ENCODE data around the gene TRIM38.
"Not testable (repeated sequence)": the region's sequence is repeated elsewhere in the genome, so short reads cannot be mapped to it uniquely, and the experiment has no call there.

Gene TRIM38

GRCh38 chr6:25992413-25993340 lies 30.1 kb downstream of the TRIM38 start:
- Histone ChIP-seq H2AFZ (ENCODE audit: low read depth, low read length) (peak overlapping the region; percentile 98), H3K79me2 (ENCODE audit: insufficient read depth, low read length) (no peaks in the 10 kb centered on the region), H3K27me3 (ENCODE audit: insufficient read depth, low read length, poor library complexity) (no peaks in the 10 kb centered on the region), H3K9me3 (ENCODE audit: insufficient read depth, low read length, severe bottlenecking) (no peaks in the 10 kb centered on the region), H3K36me3 (ENCODE audit: insufficient read depth, low read length) (peaks cover 3% of the 10 kb centered on the region; the same call in 1 of the 2 replicates), H3K4me3 (ENCODE audit: low read depth in 1 of 2, low read length in 2 of 2) (peak overlapping the region; percentile 79 to 87), H3K4me2 (ENCODE audit: insufficient read depth, low read length) (peak overlapping the region; percentile 73), H3K4me1 (ENCODE audit: insufficient read depth, low read length) (peaks cover 30% of the 10 kb centered on the region), H3K9ac (ENCODE audit: low read depth, low read length) (peak overlapping the region; percentile 86), H3K27ac (ENCODE audit: low read length) (peak overlapping the region; percentile 85), H4K20me1 (ENCODE audit: insufficient read depth, low read length) (no peaks in the 10 kb centered on the region)
- DNase-seq (peak; percentile 91), ATAC-seq (ENCODE audit: insufficient read depth, low read depth) (peak; percentile 93)
- TF ChIP-seq EZH2 (IDR thresholded peaks at IDR 0.05; ENCODE audit: borderline replicate concordance, low read depth, low read length, severe bottlenecking) (no peak), CTCF (IDR thresholded peaks at IDR 0.05; ENCODE audit: borderline replicate concordance, extremely low read depth, low read length, poor library complexity, severe bottlenecking) (peak; percentile 99)

- not testable (repeated sequence) for ATAC-seq (ENCODE audit: insufficient read depth, low read depth)
- H3K4me3 ChIP-seq (ENCODE audit: low read depth in 1 of 2, low read length in 2 of 2): peak overlapping the region in 1 of 2 experiments; percentile 87; a peak in 3 of 4 replicates
Measured at GRCh38 chr6:25993341-25993684, 30.7 kb downstream of the TRIM38 start.

GRCh38 chr6:25995507-25995906 lies 32.9 kb downstream of the TRIM38 start:
- ATAC-seq (ENCODE audit: insufficient read depth, low read depth): no peak
- no peak overlapping the region for H3K4me2 ChIP-seq (ENCODE audit: insufficient read depth, low read length)
- no peak overlapping the region for H3K4me3 ChIP-seq (ENCODE audit: low read depth in 1 of 2, low read length in 2 of 2)
- no peak overlapping the region for H3K9ac ChIP-seq (ENCODE audit: low read depth, low read length)
- no peaks in the 10 kb centered on the region for H3K27me3 ChIP-seq (ENCODE audit: insufficient read depth, low read length, poor library complexity)
- H3K79me2 ChIP-seq (ENCODE audit: insufficient read depth, low read length): no peaks in the 10 kb centered on the region
- no peak for DNase-seq
- H2AFZ ChIP-seq (ENCODE audit: low read depth, low read length): no peak overlapping the region
- peaks cover 30% of the 10 kb centered on the region for H3K4me1 ChIP-seq (ENCODE audit: insufficient read depth, low read length)
- no peaks in the 10 kb centered on the region for H4K20me1 ChIP-seq (ENCODE audit: insufficient read depth, low read length)
- TF ChIP-seq CTCF (IDR thresholded peaks at IDR 0.05; ENCODE audit: borderline replicate concordance, extremely low read depth, low read length, poor library complexity, severe bottlenecking): no peak
- no peak for TF ChIP-seq EZH2 (IDR thresholded peaks at IDR 0.05; ENCODE audit: borderline replicate concordance, low read depth, low read length, severe bottlenecking)
- H3K27ac ChIP-seq (ENCODE audit: low read length): no peak overlapping the region
- peaks cover 16% of the 10 kb centered on the region for H3K36me3 ChIP-seq (ENCODE audit: insufficient read depth, low read length)
- H3K9me3 ChIP-seq (ENCODE audit: insufficient read depth, low read length, severe bottlenecking): no peaks in the 10 kb centered on the region

More at GRCh38 chr6:25993341-25993684, 30.7 kb downstream of the TRIM38 start:
- not testable (repeated sequence) for H4K20me1 ChIP-seq (ENCODE audit: insufficient read depth, low read length); H3K9me3 ChIP-seq (ENCODE audit: insufficient read depth, low read length, severe bottlenecking); H3K79me2 ChIP-seq (ENCODE audit: insufficient read depth, low read length); H3K27ac ChIP-seq (ENCODE audit: low read length); H2AFZ ChIP-seq (ENCODE audit: low read depth, low read length); H3K36me3 ChIP-seq (ENCODE audit: insufficient read depth, low read length); H3K27me3 ChIP-seq (ENCODE audit: insufficient read depth, low read length, poor library complexity)
- peak; percentile 9 for TF ChIP-seq CTCF (IDR thresholded peaks at IDR 0.05; ENCODE audit: borderline replicate concordance, extremely low read depth, low read length, poor library complexity, severe bottlenecking)
- Histone ChIP-seq H3K4me2 (ENCODE audit: insufficient read depth, low read length) (peak overlapping the region; percentile 73), H3K9ac (ENCODE audit: low read depth, low read length) (peak overlapping the region; percentile 86; the same call in 1 of the 2 replicates), H3K4me1 (ENCODE audit: insufficient read depth, low read length) (peaks cover 30% of the 10 kb centered on the region)
- DNase-seq: peak; percentile 16

Data from DND-41 (cell line).